Osteoblast (primary cell): ENCODE measurements around the gene PHPT1. TPM values are rescaled to one million over a fixed set of nuclear protein-coding genes. Genes with fewer than 3 reads are reported as not detected.
"Not testable (repeated sequence)": the region's sequence is repeated elsewhere in the genome, so short reads cannot be mapped to it uniquely, and the experiment has no call there.

Experiments
- DNase-seq: peaks from one replicate; pipeline ENCODE4 v3.0.0; 2011; ENCODE audit warnings: low spot score, mixed read lengths; ENCODE audit not compliant: insufficient read length; ENCODE audit errors: missing footprints
- H2AFZ ChIP-seq: 2 replicates; pipeline ENCODE4 v1.6.0; 2011; ENCODE audit warnings: mild to moderate bottlenecking, low read length
- H3K27ac ChIP-seq: 2 replicates; pipeline ENCODE4 v1.5.1; 2011; ENCODE audit warnings: mild to moderate bottlenecking, low read depth, low read length, moderate library complexity
- H3K27me3 ChIP-seq: 2 replicates; pipeline ENCODE4 v1.6.0; 2012; ENCODE audit warnings: mild to moderate bottlenecking, control low read depth, inconsistent platforms, low read length, moderate library complexity; ENCODE audit not compliant: insufficient read depth
- H3K36me3 ChIP-seq: 2 replicates; pipeline ENCODE4 v1.5.1; 2011; ENCODE audit warnings: mild to moderate bottlenecking, low read length, control low read depth, moderate library complexity; ENCODE audit not compliant: insufficient read depth
- H3K4me1 ChIP-seq: 2 replicates; pipeline ENCODE4 v1.5.1; 2011; ENCODE audit warnings: mild to moderate bottlenecking, low read length, control low read depth, moderate library complexity; ENCODE audit not compliant: insufficient read depth
- H3K4me2 ChIP-seq: 2 replicates; pipeline ENCODE4 v1.6.0; 2011; ENCODE audit warnings: mild to moderate bottlenecking, low read length; ENCODE audit not compliant: insufficient read depth
- H3K4me3 ChIP-seq: fragments of 200-600 bp; sonication (generic); 3 replicates; pipeline ENCODE4 v1.5.1; 2012; ENCODE audit warnings: mild to moderate bottlenecking, low read length, inconsistent platforms; ENCODE audit not compliant: insufficient read depth
- H3K79me2 ChIP-seq: 2 replicates; pipeline ENCODE4 v1.6.0; 2012; ENCODE audit warnings: mild to moderate bottlenecking, low read length, control low read depth, inconsistent platforms; ENCODE audit not compliant: insufficient read depth
- H3K9me3 ChIP-seq: 2 replicates; pipeline ENCODE4 v1.5.1; 2011; ENCODE audit warnings: low read depth, low read length, control low read depth
- H4K20me1 ChIP-seq: 2 replicates; pipeline ENCODE4 v1.6.0; 2012; ENCODE audit warnings: mild to moderate bottlenecking, low read length, control low read depth; ENCODE audit not compliant: insufficient read depth
- total RNA-seq: library from RNA; depleted of rRNA; stranded (reverse); fragments of >200 nt; gene quantifications from 2 replicates; pipeline ENCODE4 v1.2.3, GENCODE V29; 2012
- TF ChIP-seq, protein P1 (sequence below): IDR thresholded peaks from 2 replicates; pipeline ENCODE4 v1.5.1; 2011; ENCODE audit warnings: mild to moderate bottlenecking, low read depth, low read length, moderate library complexity; ENCODE audit errors: extremely low read depth

The PHPT1 gene
- total RNA-seq, 1 donor = 59.0 TPM

GRCh38 chr9:136876476-136876875 lies 27.3 kb downstream of the PHPT1 start:
- Histone ChIP-seq H3K27me3 (no peaks in the 10 kb centered on the region), H3K4me3 (no peak overlapping the region), H3K9me3 (no peaks in the 10 kb centered on the region), H3K27ac (no peak overlapping the region), H3K36me3 (no peaks in the 10 kb centered on the region), H4K20me1 (no peaks in the 10 kb centered on the region), H3K4me2 (no peak overlapping the region), H2AFZ (no peak overlapping the region), H3K79me2 (no peaks in the 10 kb centered on the region), H3K4me1 (peaks cover under 1% of the 10 kb centered on the region)
- TF ChIP-seq, protein P1, sequence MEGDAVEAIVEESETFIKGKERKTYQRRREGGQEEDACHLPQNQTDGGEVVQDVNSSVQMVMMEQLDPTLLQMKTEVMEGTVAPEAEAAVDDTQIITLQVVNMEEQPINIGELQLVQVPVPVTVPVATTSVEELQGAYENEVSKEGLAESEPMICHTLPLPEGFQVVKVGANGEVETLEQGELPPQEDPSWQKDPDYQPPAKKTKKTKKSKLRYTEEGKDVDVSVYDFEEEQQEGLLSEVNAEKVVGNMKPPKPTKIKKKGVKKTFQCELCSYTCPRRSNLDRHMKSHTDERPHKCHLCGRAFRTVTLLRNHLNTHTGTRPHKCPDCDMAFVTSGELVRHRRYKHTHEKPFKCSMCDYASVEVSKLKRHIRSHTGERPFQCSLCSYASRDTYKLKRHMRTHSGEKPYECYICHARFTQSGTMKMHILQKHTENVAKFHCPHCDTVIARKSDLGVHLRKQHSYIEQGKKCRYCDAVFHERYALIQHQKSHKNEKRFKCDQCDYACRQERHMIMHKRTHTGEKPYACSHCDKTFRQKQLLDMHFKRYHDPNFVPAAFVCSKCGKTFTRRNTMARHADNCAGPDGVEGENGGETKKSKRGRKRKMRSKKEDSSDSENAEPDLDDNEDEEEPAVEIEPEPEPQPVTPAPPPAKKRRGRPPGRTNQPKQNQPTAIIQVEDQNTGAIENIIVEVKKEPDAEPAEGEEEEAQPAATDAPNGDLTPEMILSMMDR = no peak
- DNase-seq = no peak

- no peaks in the 10 kb centered on the region for H3K36me3 ChIP-seq
- no peaks in the 10 kb centered on the region for H4K20me1 ChIP-seq
- peaks cover 14% of the 10 kb centered on the region for H3K4me1 ChIP-seq
- H3K4me3 ChIP-seq = no peak overlapping the region
- H3K27me3 ChIP-seq = no peaks in the 10 kb centered on the region
- no peaks in the 10 kb centered on the region for H3K9me3 ChIP-seq
- H3K79me2 ChIP-seq = no peaks in the 10 kb centered on the region
- H3K4me2 ChIP-seq = no peak overlapping the region
- TF ChIP-seq, protein P1 = no peak
- H2AFZ ChIP-seq = no peak overlapping the region
- DNase-seq = peak; percentile 39
- H3K27ac ChIP-seq = no peak overlapping the region
Measured at GRCh38 chr9:136880651-136881050, 31.4 kb downstream of the PHPT1 start.

DNA sequence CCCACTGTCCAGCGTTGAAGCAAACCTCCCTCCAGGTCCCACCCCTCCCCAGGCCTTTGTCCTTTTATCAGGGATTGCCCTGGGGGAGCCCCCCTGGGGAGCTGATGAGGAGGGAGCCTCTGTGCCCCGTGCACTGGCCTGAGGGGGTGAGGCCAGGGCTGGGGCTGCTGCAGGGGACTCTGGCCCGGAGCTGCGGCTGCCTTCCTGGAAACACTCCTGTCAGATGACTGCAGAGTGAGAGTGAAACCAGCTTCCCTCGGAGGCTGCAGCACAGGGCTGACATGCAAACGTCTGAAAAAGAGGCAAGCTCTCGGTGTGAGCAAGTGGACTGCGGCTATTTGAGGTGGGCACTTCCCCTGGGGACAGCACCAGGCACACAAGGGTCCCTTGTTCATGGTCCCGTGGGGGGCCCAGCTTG lies 32.5 kb downstream of the PHPT1 start:
- peak; percentile 91 for DNase-seq
- Histone ChIP-seq H3K9me3 (no peaks in the 10 kb centered on the region), H3K27me3 (no peaks in the 10 kb centered on the region), H3K79me2 (peaks cover 2% of the 10 kb centered on the region), H3K4me1 (peaks cover 17% of the 10 kb centered on the region), H3K4me2 (peak overlapping the region; percentile 84), H3K4me3 (peak overlapping the region; percentile 67), H4K20me1 (no peaks in the 10 kb centered on the region), H2AFZ (peak overlapping the region; percentile 83), H3K27ac (peak overlapping the region; percentile 59), H3K36me3 (no peaks in the 10 kb centered on the region)
- TF ChIP-seq, protein P1 = no peak

DNA sequence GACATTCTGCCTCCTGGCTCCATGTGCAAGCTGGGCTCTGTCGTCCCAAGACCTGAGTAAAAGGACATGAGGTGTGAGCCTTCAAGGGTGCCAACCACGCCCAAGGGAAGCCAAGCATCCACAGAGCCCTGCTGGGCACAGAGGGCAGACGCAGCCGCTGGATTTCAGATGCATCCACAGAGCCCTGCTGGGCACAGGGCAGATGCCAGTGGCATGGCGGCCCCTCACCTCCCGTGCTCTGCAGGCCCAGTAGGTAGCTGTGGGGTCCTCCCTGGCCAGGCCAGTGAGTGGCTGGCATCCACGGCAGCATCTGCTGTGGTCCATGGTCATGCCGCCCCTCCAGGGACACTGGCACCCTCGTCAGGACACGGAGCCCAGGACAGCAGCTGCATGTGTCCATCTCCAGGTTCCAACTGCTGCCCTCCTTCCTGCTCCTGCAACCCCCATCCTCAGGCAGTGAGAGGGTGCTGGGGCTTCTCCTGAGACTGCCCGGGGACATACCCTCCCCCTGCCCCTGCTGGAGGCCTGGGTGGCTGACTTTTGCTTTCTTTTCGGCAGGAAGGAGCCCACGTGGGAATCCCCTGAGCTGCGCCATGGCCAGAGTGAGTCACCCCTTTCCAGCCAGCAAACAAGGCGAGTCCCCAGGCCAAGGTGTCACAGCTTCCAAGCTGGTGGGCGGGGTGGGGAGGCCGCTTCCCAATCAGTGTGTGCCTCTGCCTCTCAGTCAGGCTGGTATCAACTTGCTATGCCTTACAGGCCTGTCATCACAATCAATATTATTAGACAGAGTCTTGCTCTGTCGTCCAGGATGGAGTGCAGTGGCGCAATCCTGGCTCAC lies 33.1 kb downstream of the PHPT1 start:
- Histone ChIP-seq H3K4me1 (peaks cover 17% of the 10 kb centered on the region), H3K27me3 (no peaks in the 10 kb centered on the region), H3K36me3 (no peaks in the 10 kb centered on the region), H2AFZ (peak overlapping the region; percentile 83), H3K79me2 (peaks cover 8% of the 10 kb centered on the region), H3K4me3 (peak overlapping the region; percentile 67), H3K4me2 (peak overlapping the region; percentile 84), H4K20me1 (no peaks in the 10 kb centered on the region), H3K9me3 (no peaks in the 10 kb centered on the region), H3K27ac (peak overlapping the region; percentile 59)
- DNase-seq = peak; percentile 99
- TF ChIP-seq, protein P1 = no peak

DNA sequence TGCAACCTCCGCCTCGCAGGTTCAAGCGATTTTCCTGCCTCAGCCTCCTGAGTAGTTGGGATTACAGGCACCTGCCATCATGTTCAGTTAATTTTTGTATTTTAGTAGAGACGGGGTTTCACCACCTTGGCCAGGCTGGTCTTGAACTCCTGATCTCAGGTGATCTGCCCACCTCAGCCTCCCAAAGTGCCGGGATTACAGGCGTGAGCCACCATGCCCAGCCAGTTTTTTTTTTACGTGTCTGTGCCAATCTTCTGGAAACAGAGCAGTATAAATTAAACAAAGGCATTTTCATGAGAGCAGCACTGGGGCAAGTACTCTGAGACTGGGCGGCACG lies 33.7 kb downstream of the PHPT1 start:
- H3K9me3 ChIP-seq, H3K36me3 ChIP-seq, DNase-seq, H3K27me3 ChIP-seq, H3K4me3 ChIP-seq, H4K20me1 ChIP-seq: not testable (repeated sequence)
- H3K27ac ChIP-seq = peak overlapping the region; percentile 8
- peak overlapping the region; percentile 84 for H3K4me2 ChIP-seq
- peak overlapping the region; percentile 83 for H2AFZ ChIP-seq
- H3K4me1 ChIP-seq = peaks cover 19% of the 10 kb centered on the region
- H3K79me2 ChIP-seq = peaks cover 12% of the 10 kb centered on the region

- Histone ChIP-seq H3K79me2 (peaks cover 20% of the 10 kb centered on the region), H3K4me1 (peaks cover 19% of the 10 kb centered on the region)
- H3K4me3 ChIP-seq, H3K9me3 ChIP-seq, H3K4me2 ChIP-seq, H3K36me3 ChIP-seq, H4K20me1 ChIP-seq, H2AFZ ChIP-seq, H3K27ac ChIP-seq, DNase-seq, H3K27me3 ChIP-seq: not testable (repeated sequence)
Measured at GRCh38 chr9:136883670-136884069, 34.5 kb downstream of the PHPT1 start.
